HEK293T (cell line): Measurements from ENCODE around the gene CSK.

Experiments
- ARNT ChIP-seq: fragments of 450-650 bp; IDR thresholded peaks from 2 replicates; pipeline ENCODE4 v1.6.1; 2017; ENCODE audit warnings: mild to moderate bottlenecking
- BHLHE40 ChIP-seq: fragments of 450-650 bp; IDR thresholded peaks from 2 replicates; pipeline ENCODE4 v1.6.1; 2016; ENCODE audit warnings: mild to moderate bottlenecking, moderate library complexity, borderline replicate concordance
- ELF4 ChIP-seq: fragments of 450-650 bp; IDR thresholded peaks from 2 replicates; pipeline ENCODE4 v1.6.1; 2017; ENCODE audit warnings: antibody characterized with exemption
- FOXA1 ChIP-seq: fragments of 450-650 bp; IDR thresholded peaks from 2 replicates; pipeline ENCODE4 v1.6.1; 2016; ENCODE audit warnings: mild to moderate bottlenecking
- FOXK2 ChIP-seq: fragments of 450-650 bp; IDR thresholded peaks from 2 replicates; pipeline ENCODE4 v1.6.1; 2016; ENCODE audit warnings: mild to moderate bottlenecking
- FOXM1 ChIP-seq: fragments of 450-650 bp; IDR thresholded peaks from 2 replicates; pipeline ENCODE4 v1.6.1; 2017; ENCODE audit warnings: mild to moderate bottlenecking, borderline replicate concordance
- HDGF ChIP-seq: fragments of 450-650 bp; IDR thresholded peaks from 2 replicates; pipeline ENCODE4 v1.6.1; 2017; ENCODE audit warnings: antibody characterized with exemption, borderline replicate concordance
- L3MBTL2 ChIP-seq: fragments of 450-650 bp; conservative IDR thresholded peaks from 2 replicates; pipeline ENCODE4 v1.6.1; 2016; ENCODE audit warnings: mild to moderate bottlenecking
- NFRKB ChIP-seq: fragments of 450-650 bp; IDR thresholded peaks from 2 replicates; pipeline ENCODE4 v1.6.1; 2016; ENCODE audit warnings: mild to moderate bottlenecking, moderate library complexity
- SP1 ChIP-seq: fragments of 450-650 bp; IDR thresholded peaks from 2 replicates; pipeline ENCODE4 v1.6.1; 2017
- SUZ12 ChIP-seq: fragments of 450-650 bp; IDR thresholded peaks from 2 replicates; pipeline ENCODE4 v1.6.1; 2016; ENCODE audit warnings: mild to moderate bottlenecking
- TARDBP ChIP-seq: fragments of 450-650 bp; IDR thresholded peaks from 2 replicates; pipeline ENCODE4 v1.6.1; 2016
- ZNF384 ChIP-seq: fragments of 450-650 bp; IDR thresholded peaks from 2 replicates; pipeline ENCODE4 v1.6.1; 2016
- TF ChIP-seq, protein P1 (sequence below): fragments of 450-650 bp; IDR thresholded peaks from 2 replicates; pipeline ENCODE4 v1.6.1; 2016

DNA sequence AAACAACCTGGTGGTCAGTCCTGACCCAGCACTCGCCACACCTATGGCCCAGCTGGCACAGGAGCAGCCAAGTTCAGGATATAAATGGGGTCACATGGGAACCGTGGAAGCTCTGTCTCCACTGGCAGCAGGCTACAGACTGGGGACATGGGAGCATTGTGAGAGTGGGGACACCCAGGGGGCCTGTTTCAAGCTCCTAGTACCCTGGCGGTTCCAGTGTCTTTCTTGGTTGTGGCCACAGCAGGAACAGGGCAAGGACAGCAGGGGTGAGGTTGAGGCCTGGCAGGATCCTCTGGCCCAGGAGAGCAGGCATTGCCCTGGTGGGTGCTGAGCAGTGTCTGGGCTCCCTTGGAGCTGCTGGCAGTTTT lies 1.9 kb downstream of the CSK start:
- TF ChIP-seq HDGF (0 out of 2 replicates have a peak, but pooled peaks have one; percentile 1), FOXM1 (no peak), FOXA1 (no peak), FOXK2 (no peak), ZNF384 (no peak), L3MBTL2 (no peak), ELF4 (no peak), BHLHE40 (no peak), TARDBP (no peak), SUZ12 (no peak), NFRKB (no peak), ARNT (no peak), SP1 (no peak)
- TF ChIP-seq, protein P1, sequence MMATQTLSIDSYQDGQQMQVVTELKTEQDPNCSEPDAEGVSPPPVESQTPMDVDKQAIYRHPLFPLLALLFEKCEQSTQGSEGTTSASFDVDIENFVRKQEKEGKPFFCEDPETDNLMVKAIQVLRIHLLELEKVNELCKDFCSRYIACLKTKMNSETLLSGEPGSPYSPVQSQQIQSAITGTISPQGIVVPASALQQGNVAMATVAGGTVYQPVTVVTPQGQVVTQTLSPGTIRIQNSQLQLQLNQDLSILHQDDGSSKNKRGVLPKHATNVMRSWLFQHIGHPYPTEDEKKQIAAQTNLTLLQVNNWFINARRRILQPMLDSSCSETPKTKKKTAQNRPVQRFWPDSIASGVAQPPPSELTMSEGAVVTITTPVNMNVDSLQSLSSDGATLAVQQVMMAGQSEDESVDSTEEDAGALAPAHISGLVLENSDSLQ: no peak
